Measurements from ENCODE around the gene FKBP11. TPM values are rescaled to one million over a fixed set of nuclear protein-coding genes. Genes with fewer than 3 reads are reported as not detected.

The FKBP11 gene
- 23.5 and 36.0 TPM in 2 replicates for total RNA-seq

GRCh38 chr12:48925304-48926011 is at the start of gene FKBP11:
FKBP11 (minus strand) TSS chr12:48925492; CDS start chr12:48925428, 64 bp downstream.

DNA sequence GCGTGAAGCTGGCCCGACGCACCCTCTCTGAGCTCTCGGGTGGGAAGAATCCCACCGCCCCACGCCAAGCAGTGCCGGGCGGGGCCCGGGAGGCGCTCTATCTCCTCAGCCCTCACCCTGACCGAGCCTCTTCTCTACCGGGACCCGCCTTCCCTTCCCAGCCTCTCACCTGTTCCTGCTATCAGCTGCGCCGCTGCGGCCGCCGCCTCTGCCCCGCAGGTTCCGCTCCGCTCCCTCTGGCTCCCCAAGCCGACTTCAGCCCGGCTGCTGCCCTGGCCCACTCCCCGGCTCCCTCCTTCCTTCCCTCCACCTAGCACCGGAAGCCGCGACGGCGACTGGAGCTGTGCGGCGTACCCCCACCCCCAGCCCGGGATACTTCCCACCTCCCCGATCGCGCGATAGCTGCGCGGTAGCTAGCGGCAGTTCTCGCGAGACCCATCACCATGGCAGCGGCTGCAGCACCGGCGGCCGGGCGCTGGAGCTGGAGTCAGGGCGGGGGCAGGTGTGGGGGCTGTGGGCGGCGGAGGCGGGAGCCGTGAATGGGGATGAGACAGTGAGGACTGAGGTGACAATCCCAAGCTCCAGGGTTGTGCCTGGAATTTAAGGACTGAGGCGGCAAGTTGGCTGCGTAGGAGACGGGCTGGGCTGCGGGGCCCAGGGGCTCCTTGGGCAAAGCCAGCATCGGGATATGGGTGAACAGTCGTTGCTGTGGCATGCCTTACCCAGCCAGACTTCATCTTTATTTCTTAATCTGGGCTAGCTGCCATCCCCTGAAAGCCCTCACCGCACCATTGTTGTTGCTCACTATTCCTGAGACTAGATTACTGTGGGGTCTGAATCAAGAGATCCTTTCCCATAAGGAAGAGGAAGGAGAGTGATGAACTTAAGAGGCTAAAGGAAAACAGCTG is 32.1 kb upstream of the FKBP11 start, which contains the start of gene ARF3:
Gene ARF3, minus strand, starts transcription at position 347 of the 908 bp plus-strand sequence. CDS start 16,392 bp downstream, outside the sequence.

Small RNA genes lying within 50 kb of the gene (small RNA-seq; reads per million reads assigned to genes)
- gene AC073610.1 (not detected), gene RNU6-600P (not detected)

Other genes starting within 250 kb of the FKBP11 start
- 43.2 and 49.6 TPM in 2 replicates for gene KANSL2, start 243.3 kb downstream of the FKBP11 start, total RNA-seq
- gene CCNT1, start 208.8 kb downstream of the FKBP11 start, total RNA-seq: 27.6 and 36.4 TPM in 2 replicates
- gene ADCY6, start 136.4 kb downstream of the FKBP11 start, total RNA-seq: 17.2 and 19.8 TPM in 2 replicates
- gene CACNB3, start 107.0 kb downstream of the FKBP11 start, total RNA-seq: 11.3 and 14.0 TPM in 2 replicates
- 51.8 and 73.1 TPM in 2 replicates for gene DDX23, start 73.3 kb downstream of the FKBP11 start, total RNA-seq
- gene RND1, start 59.6 kb downstream of the FKBP11 start, total RNA-seq: under 0.01 TPM in 2 replicates
- 40.4 and 51.6 TPM in 2 replicates for gene ARF3, start 32.0 kb upstream of the FKBP11 start, total RNA-seq
- 0.20 TPM in 1 of 2 replicates, not detected in the other for gene WNT10B, start 46.2 kb upstream of the FKBP11 start, total RNA-seq
- not detected in 2 replicates for gene WNT1, start 52.8 kb upstream of the FKBP11 start, total RNA-seq
- gene DDN, start 73.9 kb upstream of the FKBP11 start, total RNA-seq: under 0.01 TPM in 2 replicates
- gene PRKAG1, start 93.3 kb upstream of the FKBP11 start, total RNA-seq: 68.4 and 69.8 TPM in 2 replicates
- 23.1 and 32.1 TPM in 2 replicates for gene KMT2D, start 135.3 kb upstream of the FKBP11 start, total RNA-seq
- 0.37 and 0.39 TPM in 2 replicates for gene RHEBL1, start 144.5 kb upstream of the FKBP11 start, total RNA-seq
- gene DHH, start 169.3 kb upstream of the FKBP11 start, total RNA-seq: under 0.01 TPM in 1 of 2 replicates, not detected in the other
- 41.8 and 43.7 TPM in 2 replicates for gene LMBR1L, start 185.4 kb upstream of the FKBP11 start, total RNA-seq
- gene TUBA1B, start 205.9 kb upstream of the FKBP11 start, total RNA-seq: 2,784 and 3,087 TPM in 2 replicates